ENCODE data around the gene ABCC8. TPM values are rescaled to one million over a fixed set of nuclear protein-coding genes. Genes with fewer than 3 reads are reported as not detected.

Gene ABCC8
- total RNA-seq, 1 donor from 2014 or later: 7.8 TPM

GRCh38 chr11:17403980-17404759, 72.5 kb downstream of the ABCC8 start:
- no peak for DNase-seq

- no peak for DNase-seq
Observed at GRCh38 chr11:17402486-17402885, 74.2 kb downstream of the ABCC8 start.

GRCh38 chr11:17401841-17402240, 74.8 kb downstream of the ABCC8 start:
- DNase-seq: no peak

- DNase-seq: peak; percentile 16
Observed at GRCh38 chr11:17401316-17401715, 75.3 kb downstream of the ABCC8 start.

DNA sequence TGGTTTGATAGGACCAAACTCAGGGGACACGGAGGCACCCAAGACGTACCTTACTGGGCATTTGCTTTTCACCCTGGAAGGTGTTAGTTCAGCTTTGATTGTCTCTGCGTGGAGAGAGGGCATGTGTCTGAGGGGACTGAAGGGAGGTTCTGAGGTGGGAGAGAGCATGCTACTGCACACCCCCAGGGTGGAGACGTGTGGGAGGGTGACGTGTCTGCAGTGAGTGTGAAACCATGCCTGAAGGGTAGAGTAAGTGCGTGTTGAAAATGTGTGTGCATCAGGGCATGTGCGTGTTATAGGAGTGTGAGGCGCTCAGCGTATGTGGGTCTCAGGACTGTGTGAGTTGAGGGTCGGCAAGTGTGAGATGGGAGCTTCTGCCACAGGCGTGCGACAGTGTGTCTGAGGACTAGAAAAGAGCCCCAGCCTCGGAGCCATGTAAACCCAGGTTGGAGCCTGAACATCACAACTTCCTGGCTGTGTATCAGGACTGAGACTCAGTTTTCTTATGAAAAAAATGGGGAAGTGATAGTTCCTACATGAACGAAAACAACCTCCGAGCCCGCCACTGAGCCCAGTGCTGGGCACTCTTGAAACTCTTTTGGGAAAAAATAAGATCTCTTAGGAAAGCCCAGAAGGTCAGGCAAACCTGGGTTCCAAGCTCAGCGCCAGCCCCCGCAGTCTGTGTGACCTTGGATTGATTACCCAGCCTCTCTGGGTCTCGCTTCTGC, 76.4 kb downstream of the ABCC8 start:
- DNase-seq: no peak

DNA sequence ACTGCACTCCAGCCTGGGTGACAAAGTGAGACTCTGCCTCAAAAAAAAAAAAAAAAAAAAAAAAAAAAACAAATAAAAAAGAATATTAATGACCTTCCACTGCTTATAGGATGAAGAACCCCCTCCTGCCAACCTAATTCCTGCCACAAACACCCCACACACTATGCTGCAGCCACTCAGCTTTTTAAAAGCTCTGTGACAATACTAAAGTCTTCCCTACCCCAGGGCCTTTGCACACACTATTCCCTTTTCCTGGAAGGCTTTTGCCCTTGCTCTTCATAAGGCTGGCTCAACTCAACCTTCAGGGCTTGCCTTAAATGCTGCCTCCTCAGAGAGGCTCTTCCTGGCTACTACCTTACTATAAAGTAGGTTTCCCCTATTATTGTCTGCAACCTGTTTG, 77.4 kb downstream of the ABCC8 start:
- no peak for DNase-seq

- DNase-seq: no peak
Observed at GRCh38 chr11:17397311-17398002, 79.2 kb downstream of the ABCC8 start.

- no peak for DNase-seq
Observed at GRCh38 chr11:17396598-17397310, 79.9 kb downstream of the ABCC8 start.

DNA sequence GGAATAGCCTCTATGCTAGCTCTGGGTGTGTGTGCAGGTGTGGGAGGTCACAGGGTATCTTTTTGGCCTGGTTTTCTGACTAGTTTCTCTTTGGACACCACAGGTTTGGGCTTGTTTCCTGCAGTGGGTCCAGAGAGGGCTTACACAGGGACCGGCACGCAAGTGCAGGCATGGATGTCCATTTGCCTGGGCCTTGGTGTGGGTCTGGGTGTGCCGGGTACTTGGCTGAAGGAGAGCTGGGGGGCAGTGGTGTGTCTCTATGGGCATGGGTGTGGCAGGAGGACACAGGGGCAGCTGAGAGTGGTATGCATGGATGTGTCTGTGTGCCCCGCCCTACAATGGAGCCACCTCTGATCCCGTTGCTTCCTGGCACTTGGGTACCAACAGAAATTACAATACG, 80.7 kb downstream of the ABCC8 start:
- no peak for DNase-seq

- no peak for DNase-seq
Observed at GRCh38 chr11:17395554-17395961, 81.1 kb downstream of the ABCC8 start.

DNA sequence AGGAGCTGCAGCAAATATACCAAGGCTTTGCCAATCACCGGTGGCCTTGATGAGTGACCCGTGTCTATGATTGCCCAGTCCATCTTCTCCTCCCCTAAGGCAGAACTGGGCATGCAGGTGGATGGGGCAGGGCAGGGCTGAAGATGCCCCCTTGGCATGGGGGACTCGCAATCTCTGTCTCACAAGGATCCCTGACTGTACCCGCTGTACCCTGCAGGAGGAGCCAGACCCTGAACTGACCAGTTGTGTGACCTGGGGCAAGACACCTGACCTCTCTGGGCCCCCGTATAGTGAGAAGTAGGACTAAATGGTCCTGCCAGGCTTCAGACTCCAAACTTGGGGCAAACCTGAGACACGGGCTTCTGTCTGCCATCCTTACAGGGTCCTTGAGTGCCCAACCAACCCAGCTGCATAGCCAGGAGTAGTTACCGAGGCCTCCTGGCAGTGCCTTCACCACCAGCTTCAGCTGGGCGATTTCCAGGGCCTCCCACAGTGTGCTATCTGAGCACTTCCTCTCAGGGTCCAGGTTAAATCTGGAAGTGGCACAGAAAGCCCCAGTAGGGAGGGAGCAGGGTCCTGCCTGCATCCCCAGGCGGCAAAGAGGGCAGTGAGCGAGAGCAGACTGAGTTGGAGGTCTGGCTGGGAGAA, 81.8 kb downstream of the ABCC8 start:
- no peak for DNase-seq

DNA sequence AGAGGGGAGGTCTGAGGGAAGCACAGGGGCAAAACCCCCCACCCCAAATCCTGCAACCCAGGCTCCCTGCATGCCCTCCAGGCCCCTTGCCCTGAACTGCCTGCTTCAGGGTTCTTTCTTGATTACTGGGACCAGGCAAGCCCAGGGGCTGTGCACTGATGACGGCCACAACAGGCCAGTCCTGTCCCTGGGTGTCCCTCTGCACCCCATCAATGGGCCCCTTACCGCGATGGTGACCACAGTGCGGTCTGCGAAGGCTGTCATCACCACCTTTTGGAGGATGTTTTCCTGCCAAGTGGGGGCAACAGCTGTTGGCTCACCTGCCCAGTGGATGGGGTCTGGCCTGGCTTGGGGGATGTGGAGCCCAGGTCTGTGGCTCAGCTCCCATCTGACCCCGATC, 83.2 kb downstream of the ABCC8 start:
- DNase-seq: no peak

DNA sequence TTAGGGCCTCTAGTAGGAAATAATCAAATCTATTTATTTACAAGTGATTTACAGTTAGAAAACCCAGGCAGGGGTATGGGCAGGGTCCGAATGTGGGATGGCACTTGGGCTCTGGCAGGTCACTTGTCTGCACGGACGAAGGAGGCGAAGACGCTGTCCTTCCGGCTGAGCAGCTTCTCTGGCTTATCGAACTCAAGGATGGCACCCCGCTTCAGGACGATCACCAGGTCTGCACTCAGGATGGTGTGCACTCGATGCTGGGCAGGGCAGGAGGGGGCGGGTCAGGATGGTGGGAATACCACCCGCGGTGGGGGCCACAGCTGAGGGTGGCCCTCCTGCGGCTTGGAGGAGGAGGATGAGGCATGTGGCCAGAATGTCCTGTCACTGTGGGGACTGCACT, 83.8 kb downstream of the ABCC8 start:
- no peak for DNase-seq

- no peak for DNase-seq
Observed at GRCh38 chr11:17391493-17392355, 84.9 kb downstream of the ABCC8 start.

DNA sequence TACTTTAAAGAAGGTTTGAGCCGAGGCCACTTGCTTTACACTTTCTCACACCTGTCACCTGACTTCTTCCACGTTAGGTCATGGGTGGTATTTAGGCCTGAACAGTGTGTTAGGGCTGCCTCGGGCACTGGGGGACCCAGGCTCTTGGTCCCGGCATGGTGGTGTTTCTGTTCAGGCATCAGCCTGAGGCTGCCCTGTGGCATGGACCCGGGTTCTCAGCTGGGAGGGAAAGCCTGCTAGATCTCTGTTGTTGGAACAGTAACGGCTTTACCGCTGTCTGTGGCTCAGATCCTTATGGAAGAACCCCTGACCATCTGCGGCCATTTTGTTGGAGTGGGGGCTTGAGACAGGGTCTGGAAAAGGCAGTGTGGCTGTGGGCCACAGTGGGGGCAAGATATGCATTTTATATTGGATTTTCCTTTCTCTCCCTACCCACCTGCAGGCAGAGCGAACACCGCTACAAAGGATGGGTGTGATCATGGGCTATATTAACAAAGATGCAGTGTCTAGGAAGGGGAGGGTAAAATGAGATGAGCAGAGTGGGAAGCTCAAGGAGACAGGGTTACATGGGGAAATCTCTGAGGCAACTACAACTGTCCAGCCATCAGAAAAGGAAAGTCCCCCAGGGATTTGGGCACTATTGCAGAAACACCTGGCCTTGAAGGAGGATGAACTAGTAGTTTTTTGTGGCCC, 86.5 kb downstream of the ABCC8 start:
- DNase-seq: no peak

DNA sequence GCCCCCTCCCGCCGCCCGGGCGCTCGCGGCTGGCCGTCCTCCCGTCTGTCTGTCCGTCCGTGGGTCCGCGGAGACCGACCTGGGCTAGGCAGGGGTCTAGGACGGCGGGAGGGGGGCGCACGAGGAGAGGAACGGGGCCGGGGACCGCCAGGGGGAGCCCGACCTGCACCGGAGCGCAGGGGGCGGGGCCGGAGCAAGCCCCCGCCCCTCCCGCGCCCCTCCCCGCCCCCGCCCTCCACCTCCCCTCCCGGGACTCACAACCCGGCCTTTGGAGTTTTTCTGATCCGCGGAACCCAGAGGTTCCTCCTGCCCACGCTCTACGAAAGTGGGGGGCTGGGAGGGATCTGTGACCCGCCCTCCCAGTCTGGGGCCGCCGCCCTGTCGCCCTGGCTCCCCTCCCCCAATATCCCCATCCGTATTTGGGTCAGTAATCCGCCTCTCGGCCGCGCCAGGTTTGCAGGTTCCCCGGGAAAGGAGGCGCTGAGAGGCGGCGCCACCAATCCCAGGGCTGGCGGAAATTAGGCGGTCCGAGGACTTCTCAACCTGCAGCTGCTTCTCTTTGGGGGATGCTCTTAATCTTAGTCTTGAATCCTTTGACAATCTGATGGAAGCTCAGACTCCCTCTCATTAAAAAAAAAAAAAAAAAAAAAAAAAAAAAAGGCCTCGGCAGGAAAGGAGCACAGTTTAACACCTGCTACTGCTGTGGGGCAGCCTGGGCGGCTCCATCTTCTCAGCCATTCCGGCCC, 87.3 kb downstream of the ABCC8 start:
- peak; percentile 85 for DNase-seq

DNA sequence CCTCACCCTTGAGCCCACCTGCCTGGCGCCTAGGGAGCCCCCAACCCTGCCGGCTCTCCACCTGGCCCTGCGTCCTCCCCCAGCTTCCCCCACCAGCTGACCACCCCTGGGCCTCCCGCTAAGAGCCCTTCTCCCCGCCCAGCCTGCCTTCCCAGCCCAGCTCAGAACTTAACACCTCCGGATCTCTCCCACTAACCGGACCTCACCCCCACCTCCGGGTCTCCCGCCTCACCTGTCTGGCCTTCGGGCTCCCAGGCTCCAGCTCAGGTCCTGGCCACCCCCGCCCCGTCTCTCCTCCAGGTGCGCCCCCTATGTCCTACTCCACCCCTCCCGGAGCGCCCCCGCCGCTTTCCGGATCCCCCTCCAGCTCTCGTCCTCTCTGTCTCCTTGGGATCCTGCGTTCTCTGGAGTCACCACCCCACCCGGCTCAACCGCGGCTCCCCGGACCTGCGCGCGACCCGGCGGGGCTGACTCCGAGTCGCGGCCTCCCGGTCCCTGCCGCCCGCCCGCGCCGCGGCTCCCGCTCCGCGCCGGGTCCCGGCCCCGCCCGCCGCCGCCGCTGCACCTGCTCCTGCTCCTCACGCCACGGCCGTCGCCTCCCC, 87.9 kb downstream of the ABCC8 start, which contains the start of gene KCNJ11:
Gene KCNJ11 (minus strand): TSS at position 51 of the 602 bp plus-strand sequence. CDS start 568 bp downstream, outside the sequence.
- peak; percentile 28 for DNase-seq

DNA sequence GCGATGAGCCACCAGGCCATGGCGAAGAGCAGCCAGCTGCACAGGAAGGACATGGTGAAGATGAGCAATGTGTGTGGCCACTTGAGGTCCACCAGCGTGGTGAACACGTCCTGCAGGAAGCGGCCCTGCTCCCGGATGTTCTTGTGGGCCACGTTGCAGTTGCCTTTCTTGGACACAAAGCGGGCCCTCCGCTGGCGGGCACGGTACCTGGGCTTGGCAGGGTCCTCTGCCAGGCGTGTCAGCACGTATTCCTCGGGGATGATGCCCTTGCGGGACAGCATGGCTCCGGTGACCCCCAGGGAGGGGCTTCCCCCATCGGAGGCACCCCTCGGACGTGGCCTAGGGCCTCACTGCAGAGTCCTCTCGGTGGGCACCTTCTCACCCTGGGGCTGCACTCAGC, 88.8 kb downstream of the ABCC8 start:
- DNase-seq: no peak

- DNase-seq: no peak
Observed at GRCh38 chr11:17387254-17387653, 89.4 kb downstream of the ABCC8 start.

Measured in tongue (tissue), 2 donors.